Measurements from ENCODE around the gene EYA2. TPM values are rescaled to one million over a fixed set of nuclear protein-coding genes. Genes with fewer than 3 reads are reported as not detected.

EYA2 gene
- total RNA-seq, 1 donor from 2014 or later, result not detected

DNA sequence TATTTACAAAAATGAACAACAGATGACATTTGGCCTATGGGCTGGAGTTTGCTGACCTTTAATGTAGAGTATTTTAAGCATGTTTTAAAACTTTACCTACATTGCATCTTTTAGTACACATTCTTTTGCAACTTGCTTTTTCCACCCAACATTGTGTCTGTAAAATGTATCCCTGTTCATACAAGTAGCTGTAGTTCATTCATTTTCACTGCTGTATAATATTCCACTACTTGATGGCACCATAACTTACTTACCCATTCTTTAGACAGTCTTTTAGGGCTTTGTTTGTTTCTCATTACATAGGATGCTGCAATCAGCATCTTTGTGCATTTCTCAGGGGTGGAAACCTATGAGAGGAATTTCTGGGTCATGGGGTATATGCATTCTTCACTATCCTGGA is 115.1 kb downstream of the EYA2 start:
- DNase-seq (ENCODE audit: low read depth), result no peak
- Histone ChIP-seq H3K4me3 (ENCODE audit: low read depth, low read length) (no peak overlapping the region), H3K36me3 (ENCODE audit: control insufficient read depth, insufficient read depth, low read length) (no peaks in the 10 kb centered on the region), H3K27me3 (ENCODE audit: control insufficient read depth, insufficient read depth, low read length) (no peaks in the 10 kb centered on the region)
- TF ChIP-seq, protein P1, sequence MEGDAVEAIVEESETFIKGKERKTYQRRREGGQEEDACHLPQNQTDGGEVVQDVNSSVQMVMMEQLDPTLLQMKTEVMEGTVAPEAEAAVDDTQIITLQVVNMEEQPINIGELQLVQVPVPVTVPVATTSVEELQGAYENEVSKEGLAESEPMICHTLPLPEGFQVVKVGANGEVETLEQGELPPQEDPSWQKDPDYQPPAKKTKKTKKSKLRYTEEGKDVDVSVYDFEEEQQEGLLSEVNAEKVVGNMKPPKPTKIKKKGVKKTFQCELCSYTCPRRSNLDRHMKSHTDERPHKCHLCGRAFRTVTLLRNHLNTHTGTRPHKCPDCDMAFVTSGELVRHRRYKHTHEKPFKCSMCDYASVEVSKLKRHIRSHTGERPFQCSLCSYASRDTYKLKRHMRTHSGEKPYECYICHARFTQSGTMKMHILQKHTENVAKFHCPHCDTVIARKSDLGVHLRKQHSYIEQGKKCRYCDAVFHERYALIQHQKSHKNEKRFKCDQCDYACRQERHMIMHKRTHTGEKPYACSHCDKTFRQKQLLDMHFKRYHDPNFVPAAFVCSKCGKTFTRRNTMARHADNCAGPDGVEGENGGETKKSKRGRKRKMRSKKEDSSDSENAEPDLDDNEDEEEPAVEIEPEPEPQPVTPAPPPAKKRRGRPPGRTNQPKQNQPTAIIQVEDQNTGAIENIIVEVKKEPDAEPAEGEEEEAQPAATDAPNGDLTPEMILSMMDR (IDR thresholded peaks at IDR 0.05; ENCODE audit: insufficient read depth, low read length, poor library complexity, severe bottlenecking), result no peak

DNA sequence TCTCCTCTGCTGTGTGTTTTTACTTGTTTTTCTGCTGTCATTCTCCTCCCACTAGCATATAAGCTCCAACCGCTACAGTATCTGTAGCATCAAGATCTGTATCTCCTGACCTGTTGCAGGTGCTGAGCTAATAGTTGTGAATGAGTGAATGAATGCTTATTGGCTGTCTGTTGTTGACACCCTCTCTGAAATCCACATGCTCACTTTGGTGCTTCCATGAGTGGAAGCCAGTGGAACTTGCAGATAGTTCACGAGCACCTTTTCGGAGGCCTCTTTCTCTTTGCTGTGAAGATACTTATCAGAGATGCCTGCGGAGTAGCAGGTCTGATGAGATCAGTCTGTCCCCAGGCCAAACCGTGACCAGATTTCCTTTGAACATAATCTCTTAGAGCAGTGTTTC is 117.3 kb downstream of the EYA2 start:
- Histone ChIP-seq H3K36me3 (ENCODE audit: control insufficient read depth, insufficient read depth, low read length) (no peaks in the 10 kb centered on the region), H3K27me3 (ENCODE audit: control insufficient read depth, insufficient read depth, low read length) (no peaks in the 10 kb centered on the region), H3K4me3 (ENCODE audit: low read depth, low read length) (no peak overlapping the region)
- DNase-seq (ENCODE audit: low read depth), result no peak
- TF ChIP-seq, protein P1 (IDR thresholded peaks at IDR 0.05; ENCODE audit: insufficient read depth, low read length, poor library complexity, severe bottlenecking), result no peak

DNA sequence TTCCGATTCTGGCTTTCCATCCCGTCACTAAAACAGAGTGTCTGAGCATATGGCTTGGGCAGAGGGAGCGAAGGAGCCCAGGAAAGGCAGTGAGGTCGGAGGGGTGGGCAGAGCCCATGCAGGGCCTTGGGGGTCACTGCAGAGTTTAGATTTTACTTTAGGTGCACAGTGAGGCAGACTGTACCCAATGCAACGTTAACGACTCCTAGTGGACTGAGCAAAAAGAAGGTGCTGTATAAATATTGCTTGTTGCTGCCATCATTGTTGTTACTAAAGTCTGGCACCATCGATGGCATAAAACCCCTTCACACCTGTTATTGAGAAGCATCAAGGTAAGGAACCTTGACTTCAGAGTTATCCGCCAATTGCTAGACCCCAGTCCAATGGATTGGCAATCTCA is 119.0 kb downstream of the EYA2 start:
- no peaks in the 10 kb centered on the region for H3K27me3 ChIP-seq (ENCODE audit: control insufficient read depth, insufficient read depth, low read length)
- H3K36me3 ChIP-seq (ENCODE audit: control insufficient read depth, insufficient read depth, low read length), result no peaks in the 10 kb centered on the region
- DNase-seq (ENCODE audit: low read depth), result no peak
- H3K4me3 ChIP-seq (ENCODE audit: low read depth, low read length), result no peak overlapping the region
- TF ChIP-seq, protein P1 (IDR thresholded peaks at IDR 0.05; ENCODE audit: insufficient read depth, low read length, poor library complexity, severe bottlenecking), result no peak

DNA sequence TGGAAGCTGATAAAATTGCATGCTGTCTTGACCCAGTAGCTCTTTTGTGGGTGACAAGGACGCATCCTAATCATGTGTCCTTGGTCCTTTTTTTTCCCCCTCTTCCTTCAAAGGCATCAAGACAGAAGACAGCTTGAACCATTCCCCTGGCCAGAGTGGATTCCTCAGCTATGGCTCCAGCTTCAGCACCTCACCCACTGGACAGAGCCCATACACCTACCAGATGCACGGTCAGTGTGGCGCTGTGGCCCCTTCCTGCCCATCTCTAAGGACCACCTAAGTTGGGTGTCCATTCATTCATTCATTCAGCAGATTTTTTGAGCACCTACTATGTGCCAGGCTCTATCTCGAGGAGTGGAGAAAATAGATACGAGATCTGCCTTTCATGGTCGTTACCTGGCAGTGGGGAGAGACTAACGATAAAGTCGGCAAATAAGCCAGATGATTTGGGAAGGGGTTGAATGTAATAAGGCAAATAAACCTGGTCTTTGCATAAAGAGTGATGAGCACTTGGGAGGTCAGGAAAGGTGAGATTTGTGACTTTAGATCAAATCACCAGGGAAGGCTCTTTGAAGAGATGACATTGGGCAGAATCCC is 121.5 kb downstream of the EYA2 start:
- Histone ChIP-seq H3K36me3 (ENCODE audit: control insufficient read depth, insufficient read depth, low read length) (no peaks in the 10 kb centered on the region), H3K4me3 (ENCODE audit: low read depth, low read length) (no peak overlapping the region), H3K27me3 (ENCODE audit: control insufficient read depth, insufficient read depth, low read length) (no peaks in the 10 kb centered on the region)
- no peak for DNase-seq (ENCODE audit: low read depth)
- TF ChIP-seq, protein P1 (IDR thresholded peaks at IDR 0.05; ENCODE audit: insufficient read depth, low read length, poor library complexity, severe bottlenecking), result no peak

DNA sequence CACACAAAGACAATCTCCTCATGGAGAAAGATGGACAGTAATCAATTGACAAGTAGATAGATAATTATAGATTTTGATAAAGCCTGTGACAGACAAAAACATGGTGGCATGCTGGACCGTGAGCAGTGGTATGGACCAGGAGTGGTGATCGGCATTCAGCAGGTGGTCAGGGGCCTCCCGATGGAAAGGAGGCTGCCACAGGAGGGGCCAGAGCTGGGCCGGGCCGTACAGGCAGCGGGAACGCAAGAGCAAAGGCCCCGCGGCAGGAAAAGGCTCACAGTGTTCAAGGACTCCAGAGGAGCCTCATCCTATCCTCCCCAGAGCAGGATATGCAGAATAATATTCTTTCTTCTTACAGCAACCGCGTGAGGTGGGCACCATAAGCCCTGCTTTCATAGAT is 123.7 kb downstream of the EYA2 start:
- TF ChIP-seq, protein P1 (IDR thresholded peaks at IDR 0.05; ENCODE audit: insufficient read depth, low read length, poor library complexity, severe bottlenecking), result no peak
- Histone ChIP-seq H3K27me3 (ENCODE audit: control insufficient read depth, insufficient read depth, low read length) (no peaks in the 10 kb centered on the region), H3K36me3 (ENCODE audit: control insufficient read depth, insufficient read depth, low read length) (no peaks in the 10 kb centered on the region), H3K4me3 (ENCODE audit: low read depth, low read length) (no peak overlapping the region)
- DNase-seq (ENCODE audit: low read depth), result no peak

Measured in kidney epithelial cell (primary cell).